Activated naive CD8-positive, alpha-beta T cell treated with anti-CD3 and anti-CD28 coated beads for 36 hours (primary cell): ENCODE results near the gene ADAM12. TPM values are rescaled to one million over a fixed set of nuclear protein-coding genes. Genes with fewer than 3 reads are reported as not detected.

ENCODE experiments used
- DNase-seq: peaks from one replicate; pipeline ENCODE4 v3.0.0; 2021
- H3K27ac Mint-ChIP-seq: one replicate; pipeline ENCODE4 v1.8.0; 2022; ENCODE audit warnings: mild to moderate bottlenecking, moderate library complexity, mixed read lengths
- H3K27me3 Mint-ChIP-seq: one replicate; pipeline ENCODE4 v1.8.0; 2022; ENCODE audit warnings: mild to moderate bottlenecking, mixed read lengths
- H3K36me3 Mint-ChIP-seq: one replicate; pipeline ENCODE4 v1.8.0; 2021; ENCODE audit warnings: mild to moderate bottlenecking, mixed read lengths
- H3K4me1 Mint-ChIP-seq: one replicate; pipeline ENCODE4 v1.8.0; 2021; ENCODE audit warnings: mixed read lengths
- H3K4me3 Mint-ChIP-seq: one replicate; pipeline ENCODE4 v1.8.0; 2022; ENCODE audit warnings: mild to moderate bottlenecking, moderate library complexity, mixed read lengths
- H3K9me3 Mint-ChIP-seq: one replicate; pipeline ENCODE4 v1.8.0; 2022; ENCODE audit warnings: mixed read lengths
- total RNA-seq, 2 experiments: library from RNA; stranded (reverse); gene quantifications; one replicate each; pipeline ENCODE4 v1.2.3, GENCODE V29; 2021

The ADAM12 gene, protein sequence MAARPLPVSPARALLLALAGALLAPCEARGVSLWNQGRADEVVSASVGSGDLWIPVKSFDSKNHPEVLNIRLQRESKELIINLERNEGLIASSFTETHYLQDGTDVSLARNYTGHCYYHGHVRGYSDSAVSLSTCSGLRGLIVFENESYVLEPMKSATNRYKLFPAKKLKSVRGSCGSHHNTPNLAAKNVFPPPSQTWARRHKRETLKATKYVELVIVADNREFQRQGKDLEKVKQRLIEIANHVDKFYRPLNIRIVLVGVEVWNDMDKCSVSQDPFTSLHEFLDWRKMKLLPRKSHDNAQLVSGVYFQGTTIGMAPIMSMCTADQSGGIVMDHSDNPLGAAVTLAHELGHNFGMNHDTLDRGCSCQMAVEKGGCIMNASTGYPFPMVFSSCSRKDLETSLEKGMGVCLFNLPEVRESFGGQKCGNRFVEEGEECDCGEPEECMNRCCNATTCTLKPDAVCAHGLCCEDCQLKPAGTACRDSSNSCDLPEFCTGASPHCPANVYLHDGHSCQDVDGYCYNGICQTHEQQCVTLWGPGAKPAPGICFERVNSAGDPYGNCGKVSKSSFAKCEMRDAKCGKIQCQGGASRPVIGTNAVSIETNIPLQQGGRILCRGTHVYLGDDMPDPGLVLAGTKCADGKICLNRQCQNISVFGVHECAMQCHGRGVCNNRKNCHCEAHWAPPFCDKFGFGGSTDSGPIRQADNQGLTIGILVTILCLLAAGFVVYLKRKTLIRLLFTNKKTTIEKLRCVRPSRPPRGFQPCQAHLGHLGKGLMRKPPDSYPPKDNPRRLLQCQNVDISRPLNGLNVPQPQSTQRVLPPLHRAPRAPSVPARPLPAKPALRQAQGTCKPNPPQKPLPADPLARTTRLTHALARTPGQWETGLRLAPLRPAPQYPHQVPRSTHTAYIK
- under 1 TPM in 1 of 2 experiments, not detected in 1; 0.08 TPM for total RNA-seq

DNA sequence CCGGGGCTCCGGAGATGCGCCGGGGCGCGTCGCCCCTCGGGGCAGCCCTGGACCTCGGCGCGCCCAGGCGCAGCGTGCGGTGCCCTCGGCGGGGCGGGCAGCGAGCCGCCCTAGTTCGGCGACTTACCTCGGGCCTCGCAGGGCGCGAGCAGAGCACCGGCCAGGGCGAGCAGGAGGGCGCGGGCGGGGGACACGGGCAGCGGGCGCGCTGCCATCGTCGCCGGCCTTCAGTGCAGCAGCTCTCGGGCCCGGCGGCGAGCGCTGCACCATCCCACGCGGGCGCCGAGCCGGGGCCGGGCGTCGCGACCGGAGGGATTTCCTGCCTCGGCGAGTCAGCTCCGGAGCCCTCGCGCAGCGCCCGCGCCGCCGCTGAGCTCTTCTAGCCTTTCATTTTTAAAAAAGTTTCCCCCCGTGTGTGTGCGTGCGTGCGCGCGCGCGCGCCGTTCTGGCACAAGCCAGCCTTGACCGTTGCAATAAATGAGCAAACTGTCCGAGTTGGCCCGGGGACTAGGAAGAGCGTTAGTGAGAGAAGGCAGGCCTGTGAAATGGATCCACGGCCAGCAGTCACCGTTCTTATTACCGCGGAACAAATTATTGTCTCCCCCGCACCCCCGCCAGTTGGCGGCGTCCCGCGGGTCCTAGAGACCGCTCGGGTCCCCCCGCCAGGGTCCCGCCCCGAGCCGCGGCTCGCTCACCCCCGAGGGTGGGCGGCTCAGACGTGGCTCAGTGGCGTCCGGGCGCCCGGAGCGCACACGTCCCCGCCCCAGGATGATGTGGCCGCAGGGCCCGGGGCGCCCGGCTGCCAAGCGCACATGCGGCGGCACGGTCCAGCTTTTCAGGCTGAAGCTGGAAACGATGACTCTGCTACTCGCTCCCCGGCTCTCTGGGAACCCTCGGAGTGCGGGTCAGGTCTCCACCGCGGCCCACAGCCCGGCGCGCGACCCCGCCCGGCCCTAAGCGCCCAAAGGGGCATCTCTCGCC lies at the start of gene ADAM12:
ADAM12 (minus strand) TSS at position 547 of the 981 bp plus-strand sequence; CDS start at position 215, 332 bp downstream.
- Mint-ChIP-seq H3K27me3 (peaks cover 54% of the 10 kb centered on the region), H3K4me3 (peak within 1 kb of the TSS; percentile 8), H3K9me3 (peaks cover 2% of the 10 kb centered on the region), H3K36me3 (peaks cover 4% of the 10 kb centered on the region), H3K4me1 (no peaks in the 10 kb centered on the region), H3K27ac (no peak within 1 kb of the TSS)
- peak; percentile 6 for DNase-seq

DNA sequence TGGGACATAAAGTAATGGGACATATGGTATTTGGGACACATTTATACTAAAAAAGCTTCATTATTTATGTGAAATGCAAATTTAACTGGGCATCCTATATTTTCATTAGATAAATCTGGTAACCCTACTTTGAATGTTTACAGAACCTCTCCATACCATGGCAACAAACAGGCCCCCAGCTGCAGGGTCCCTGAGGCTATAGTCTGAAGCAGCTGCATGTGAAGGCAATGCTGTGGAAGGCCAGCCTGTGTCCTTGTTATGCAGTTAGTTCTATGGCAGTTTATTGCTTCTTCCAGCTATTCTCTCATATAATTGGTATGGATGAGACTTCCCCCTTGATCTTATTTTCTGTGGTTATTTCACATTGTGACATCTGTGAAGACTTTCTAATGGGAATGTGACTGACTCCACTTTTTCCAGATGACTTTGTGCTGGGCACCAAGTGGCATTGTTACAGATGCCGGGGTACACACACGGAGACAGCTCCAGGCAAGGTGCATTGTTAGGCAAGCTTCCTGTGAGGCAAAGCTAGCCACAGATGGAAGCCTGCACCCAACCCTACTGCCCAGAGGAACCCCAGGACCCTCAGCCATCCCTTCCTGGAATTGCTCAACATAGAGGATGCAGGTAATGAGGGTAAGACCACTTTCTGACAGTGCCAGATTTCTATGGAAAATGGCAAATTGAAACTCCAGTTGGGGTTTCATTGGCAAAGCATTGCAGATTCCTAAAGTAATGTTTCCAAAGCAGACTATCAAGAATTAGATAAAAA lies 49.5 kb upstream of the ADAM12 start:
- Mint-ChIP-seq H3K9me3 (peaks cover 2% of the 10 kb centered on the region), H3K36me3 (no peaks in the 10 kb centered on the region), H3K4me3 (no peak overlapping the region), H3K4me1 (no peaks in the 10 kb centered on the region), H3K27me3 (peaks cover 18% of the 10 kb centered on the region), H3K27ac (no peak overlapping the region)
- no peak for DNase-seq

DNA sequence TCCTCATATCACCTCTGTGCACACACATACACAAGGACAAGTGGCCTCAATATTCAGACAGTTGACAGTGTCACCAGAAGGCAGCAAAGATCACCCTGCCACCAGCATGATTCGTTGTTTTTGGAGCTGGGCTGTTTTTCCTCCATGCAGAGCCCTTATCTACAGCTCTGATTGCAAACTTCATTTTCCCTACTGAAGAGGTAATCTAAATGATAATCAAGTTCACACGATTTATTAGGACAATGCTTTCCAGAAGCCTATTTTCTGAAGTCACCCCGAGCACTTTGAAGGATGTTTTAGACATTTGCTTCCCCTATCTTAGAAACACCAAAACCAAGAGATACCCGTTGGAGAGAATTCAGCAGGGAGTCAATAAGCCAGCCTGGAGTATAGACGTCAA lies 46.0 kb upstream of the ADAM12 start:
- no peaks in the 10 kb centered on the region for H3K4me1 Mint-ChIP-seq
- H3K36me3 Mint-ChIP-seq, result no peaks in the 10 kb centered on the region
- H3K27ac Mint-ChIP-seq, result no peak overlapping the region
- no peak for DNase-seq
- no peaks in the 10 kb centered on the region for H3K9me3 Mint-ChIP-seq
- no peak overlapping the region for H3K4me3 Mint-ChIP-seq
- peaks cover 11% of the 10 kb centered on the region for H3K27me3 Mint-ChIP-seq

DNA sequence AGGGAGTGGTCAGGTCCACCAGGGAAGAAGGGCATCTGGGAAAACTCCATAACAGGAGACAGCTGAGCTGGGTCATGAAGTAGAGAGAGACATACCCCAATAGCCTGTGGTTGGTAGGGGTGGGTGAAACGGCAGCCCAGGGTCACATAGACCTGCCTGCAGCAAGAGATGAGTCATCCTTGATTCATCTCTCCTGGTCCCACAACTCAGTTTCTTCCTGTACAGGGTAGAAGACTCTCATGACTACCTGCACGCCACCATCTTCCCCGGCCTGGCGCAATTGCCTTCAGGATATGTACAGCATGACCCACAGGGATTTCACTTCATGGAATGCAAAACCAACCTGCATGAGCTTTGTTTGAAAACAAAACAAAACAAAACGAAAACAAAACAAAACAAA lies 45.1 kb upstream of the ADAM12 start:
- Mint-ChIP-seq H3K27ac (no peak overlapping the region), H3K9me3 (no peaks in the 10 kb centered on the region), H3K36me3 (no peaks in the 10 kb centered on the region), H3K4me3 (no peak overlapping the region), H3K4me1 (no peaks in the 10 kb centered on the region), H3K27me3 (peaks cover 4% of the 10 kb centered on the region)
- no peak for DNase-seq

DNA sequence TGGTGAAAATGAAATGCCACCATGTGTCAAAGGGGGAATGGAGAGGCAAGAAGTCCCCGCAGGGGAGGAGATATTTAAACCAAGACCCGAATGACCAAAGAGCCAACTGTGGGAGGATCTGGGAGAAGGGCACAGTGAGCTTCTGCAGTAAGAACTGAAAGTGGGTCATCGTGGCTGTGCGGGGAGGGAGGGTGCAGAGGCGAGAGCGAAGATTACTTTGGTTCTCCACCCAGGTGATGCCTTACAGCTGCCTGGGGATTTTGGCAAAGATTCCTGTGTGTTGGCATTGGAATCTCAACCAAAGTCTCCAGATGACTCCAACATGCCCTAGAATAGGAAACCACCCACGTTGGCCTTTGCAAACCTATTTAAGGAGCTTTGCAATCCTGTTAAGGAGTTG lies 44.2 kb upstream of the ADAM12 start:
- H3K4me3 Mint-ChIP-seq, result no peak overlapping the region
- no peaks in the 10 kb centered on the region for H3K9me3 Mint-ChIP-seq
- no peaks in the 10 kb centered on the region for H3K36me3 Mint-ChIP-seq
- peaks cover 4% of the 10 kb centered on the region for H3K27me3 Mint-ChIP-seq
- DNase-seq, result no peak
- no peak overlapping the region for H3K27ac Mint-ChIP-seq
- H3K4me1 Mint-ChIP-seq, result no peaks in the 10 kb centered on the region

DNA sequence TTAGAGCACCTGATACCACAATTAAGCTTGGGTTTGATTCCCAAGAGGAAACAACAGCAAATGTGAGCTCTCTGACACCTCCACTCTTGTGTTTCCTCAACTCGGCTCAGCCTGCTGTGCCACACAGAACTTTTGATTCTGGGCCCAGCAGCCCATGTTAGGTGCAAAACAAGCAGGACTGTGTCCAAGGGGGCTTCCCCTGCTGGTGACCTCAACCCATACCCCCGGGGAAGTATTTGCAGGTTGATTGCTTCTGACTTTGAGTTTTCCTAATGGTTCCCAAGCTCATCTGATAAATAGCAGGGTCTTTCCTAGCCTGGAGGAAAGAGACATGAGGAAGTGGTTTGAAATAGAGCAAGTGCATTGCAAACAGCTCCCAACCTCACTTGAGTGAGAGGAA lies 43.5 kb upstream of the ADAM12 start:
- no peak overlapping the region for H3K27ac Mint-ChIP-seq
- H3K4me1 Mint-ChIP-seq, result no peaks in the 10 kb centered on the region
- no peak overlapping the region for H3K4me3 Mint-ChIP-seq
- H3K36me3 Mint-ChIP-seq, result no peaks in the 10 kb centered on the region
- DNase-seq, result no peak
- peaks cover 4% of the 10 kb centered on the region for H3K27me3 Mint-ChIP-seq
- H3K9me3 Mint-ChIP-seq, result no peaks in the 10 kb centered on the region

DNA sequence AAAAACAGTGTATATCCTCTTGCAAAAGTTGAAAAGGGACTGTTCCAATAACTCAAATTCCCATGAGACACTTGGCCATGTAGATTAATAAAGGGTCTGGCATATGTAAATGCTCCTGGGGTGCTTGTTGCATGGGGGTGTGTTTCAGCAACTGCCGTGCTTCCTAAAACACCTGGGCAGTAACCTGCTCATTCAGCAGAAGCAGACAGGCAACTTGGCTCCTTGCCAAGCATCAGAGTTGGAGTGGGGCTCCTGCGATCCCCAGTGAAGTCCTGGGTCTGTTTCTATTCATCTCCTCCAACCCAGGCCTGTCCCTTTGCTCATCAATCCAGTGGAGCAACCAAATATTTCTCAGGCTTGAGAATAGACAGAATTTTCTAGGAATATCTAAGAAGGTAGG lies 42.2 kb upstream of the ADAM12 start:
- Mint-ChIP-seq H3K4me1 (no peaks in the 10 kb centered on the region), H3K27ac (no peak overlapping the region), H3K9me3 (peaks cover 2% of the 10 kb centered on the region), H3K36me3 (no peaks in the 10 kb centered on the region), H3K4me3 (no peak overlapping the region), H3K27me3 (no peaks in the 10 kb centered on the region)
- no peak for DNase-seq

DNA sequence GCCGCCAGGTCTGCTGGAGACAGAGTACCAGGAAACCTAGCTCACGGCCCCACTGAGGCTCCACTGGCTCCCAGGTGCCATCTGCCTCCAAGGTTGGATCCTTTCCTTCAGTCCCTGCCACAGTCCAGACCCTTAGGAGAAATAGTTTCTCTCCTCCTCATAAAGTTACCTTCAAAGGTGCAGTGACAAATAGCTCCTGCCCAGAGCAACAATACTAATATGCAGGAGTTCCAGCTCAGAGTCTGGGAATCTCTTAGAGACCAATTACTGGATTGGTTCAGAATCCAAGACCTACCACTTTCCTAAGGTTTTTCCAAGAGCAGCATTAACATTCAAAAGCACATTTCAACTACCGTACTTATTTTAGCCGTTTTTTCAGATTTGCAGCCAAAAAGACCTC lies 41.0 kb upstream of the ADAM12 start:
- Mint-ChIP-seq H3K4me1 (no peaks in the 10 kb centered on the region), H3K27me3 (no peaks in the 10 kb centered on the region), H3K27ac (no peak overlapping the region), H3K9me3 (peaks cover 4% of the 10 kb centered on the region), H3K4me3 (no peak overlapping the region), H3K36me3 (no peaks in the 10 kb centered on the region)
- no peak for DNase-seq

DNA sequence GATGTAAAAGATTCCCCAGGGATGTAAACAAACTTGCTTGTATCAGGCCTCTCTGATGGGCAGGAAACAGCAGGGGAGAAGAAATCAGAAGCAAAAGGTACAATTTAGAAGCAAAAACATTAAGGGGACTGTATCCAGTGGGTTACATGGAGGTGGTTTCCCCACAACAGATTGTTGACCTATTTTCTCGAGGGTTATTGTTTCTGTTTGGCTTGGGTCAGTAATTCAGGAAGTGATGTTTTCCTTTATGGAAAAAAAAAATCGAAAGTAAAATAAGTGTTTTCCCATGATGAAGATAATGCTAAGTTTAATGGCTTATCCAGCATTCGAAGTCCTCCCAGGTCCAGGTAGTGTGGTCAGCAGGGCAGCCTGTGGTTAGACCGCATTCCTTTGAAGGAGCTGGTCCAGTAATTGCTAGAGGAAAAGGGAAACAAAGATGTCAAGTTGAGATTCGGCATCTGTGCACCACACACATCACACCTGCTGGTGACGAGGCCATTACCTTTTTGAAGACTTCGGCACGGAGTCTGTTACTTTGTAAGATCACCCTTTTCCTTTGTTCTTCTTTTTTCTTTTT lies 37.3 kb upstream of the ADAM12 start:
- Mint-ChIP-seq H3K4me1 (no peaks in the 10 kb centered on the region), H3K27me3 (no peaks in the 10 kb centered on the region), H3K27ac (no peak overlapping the region), H3K4me3 (no peak overlapping the region), H3K36me3 (no peaks in the 10 kb centered on the region), H3K9me3 (peaks cover 13% of the 10 kb centered on the region)
- no peak for DNase-seq

DNA sequence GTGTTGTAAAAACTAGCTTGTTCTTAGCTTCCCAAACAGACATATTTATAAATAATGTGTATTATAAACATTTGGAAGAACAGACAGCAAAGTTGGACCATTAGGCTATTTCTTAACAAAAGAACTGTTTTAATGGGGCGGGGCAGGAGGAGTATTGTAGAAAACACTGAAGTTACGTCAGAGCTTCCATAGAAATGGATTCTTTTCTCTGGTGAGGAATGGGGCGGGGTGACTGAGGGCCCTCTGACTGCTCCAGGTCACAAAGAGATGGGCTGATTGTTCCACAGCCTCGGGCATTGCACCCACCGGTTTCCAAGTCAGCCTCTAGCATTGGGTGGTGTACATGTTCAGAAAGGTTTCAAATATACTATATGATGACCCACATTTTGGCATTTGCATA lies 36.8 kb upstream of the ADAM12 start:
- no peaks in the 10 kb centered on the region for H3K4me1 Mint-ChIP-seq
- no peak overlapping the region for H3K27ac Mint-ChIP-seq
- peaks cover 13% of the 10 kb centered on the region for H3K9me3 Mint-ChIP-seq
- no peaks in the 10 kb centered on the region for H3K27me3 Mint-ChIP-seq
- DNase-seq, result no peak
- H3K4me3 Mint-ChIP-seq, result no peak overlapping the region
- no peaks in the 10 kb centered on the region for H3K36me3 Mint-ChIP-seq

DNA sequence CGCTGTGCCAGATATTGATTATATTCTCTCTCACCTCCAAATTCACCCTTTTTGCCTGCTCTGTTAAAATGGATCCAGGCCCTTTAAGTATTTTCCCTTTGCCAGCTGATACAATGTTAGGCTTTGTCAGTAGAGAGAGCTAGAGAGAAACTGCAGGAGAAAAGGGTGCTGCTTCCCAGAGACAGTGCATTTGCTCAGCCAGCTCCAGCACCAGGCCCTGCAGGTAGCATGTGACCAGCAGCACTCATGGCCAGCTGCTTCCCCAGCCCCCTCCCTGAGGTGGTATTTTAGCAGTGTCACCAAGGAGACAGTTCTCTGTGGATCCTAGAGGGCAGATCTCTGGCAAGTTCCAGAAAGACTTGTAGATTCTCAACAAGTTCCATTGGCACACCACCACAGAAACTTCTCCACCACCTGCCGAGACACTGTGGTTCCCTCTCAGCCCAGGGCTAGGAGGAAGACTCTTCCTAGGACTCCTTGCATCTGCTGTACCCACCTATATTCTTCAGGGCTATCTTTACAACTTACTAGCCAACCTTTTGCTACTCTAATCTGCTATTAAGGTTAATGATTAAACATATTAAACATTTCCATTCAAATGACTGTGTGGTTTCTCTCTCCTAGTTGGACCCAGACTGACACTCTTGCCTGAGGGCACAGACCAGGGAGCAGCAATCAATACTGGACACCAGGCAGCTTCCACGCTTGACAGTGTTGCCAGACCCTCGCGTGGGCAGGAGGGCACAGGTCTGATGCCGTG lies 35.6 kb upstream of the ADAM12 start:
- H3K4me1 Mint-ChIP-seq, result no peaks in the 10 kb centered on the region
- peaks cover 17% of the 10 kb centered on the region for H3K9me3 Mint-ChIP-seq
- H3K36me3 Mint-ChIP-seq, result no peaks in the 10 kb centered on the region
- peaks cover 6% of the 10 kb centered on the region for H3K27me3 Mint-ChIP-seq
- no peak overlapping the region for H3K4me3 Mint-ChIP-seq
- no peak overlapping the region for H3K27ac Mint-ChIP-seq
- DNase-seq, result no peak

DNA sequence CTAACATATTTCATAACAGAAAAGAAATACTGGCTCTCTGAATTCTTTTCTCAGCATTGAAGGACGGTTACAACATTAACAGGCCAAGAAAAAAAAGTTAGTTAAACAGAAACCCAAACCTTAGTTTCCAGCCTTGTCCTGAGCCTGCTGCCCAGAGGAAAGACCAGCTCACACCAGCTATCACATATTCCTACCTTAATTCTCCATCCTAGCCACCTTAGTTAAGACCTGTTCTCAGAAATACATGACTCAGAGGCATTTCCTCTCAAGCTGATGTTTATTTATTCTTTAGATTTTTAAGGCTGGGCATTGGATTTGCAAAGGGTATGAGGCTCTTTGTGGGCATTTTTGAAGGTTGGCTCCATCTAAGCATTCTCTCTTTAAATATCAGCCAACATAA lies 34.3 kb upstream of the ADAM12 start:
- Mint-ChIP-seq H3K4me1 (no peaks in the 10 kb centered on the region), H3K9me3 (peaks cover 19% of the 10 kb centered on the region), H3K27me3 (peaks cover 7% of the 10 kb centered on the region), H3K36me3 (no peaks in the 10 kb centered on the region), H3K4me3 (no peak overlapping the region), H3K27ac (no peak overlapping the region)
- DNase-seq, result no peak

DNA sequence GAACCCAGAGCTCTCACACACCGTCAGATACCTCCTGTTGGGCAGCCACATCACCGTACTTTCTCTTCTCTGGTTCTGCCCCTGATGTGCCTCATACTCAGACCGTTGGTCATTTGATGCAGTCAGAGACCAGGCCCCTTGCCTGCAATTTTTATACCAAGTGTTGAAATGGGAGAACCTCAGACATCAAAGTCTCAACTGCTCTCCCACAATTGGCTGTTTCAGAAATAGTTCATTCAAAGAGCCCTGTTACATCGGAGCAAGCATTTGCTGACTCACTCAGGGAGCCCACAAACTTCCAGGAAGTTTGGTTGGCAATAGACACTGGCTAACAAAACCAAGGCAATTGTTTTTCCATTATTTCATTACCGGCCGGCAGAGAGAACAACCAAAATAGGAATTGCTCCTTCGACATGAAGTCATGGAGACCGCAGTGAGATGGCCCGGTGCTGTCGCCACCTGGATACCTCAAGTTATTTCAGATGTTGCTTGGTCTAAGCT lies 33.5 kb upstream of the ADAM12 start:
- H3K4me3 Mint-ChIP-seq, result no peak overlapping the region
- H3K27me3 Mint-ChIP-seq, result peaks cover 7% of the 10 kb centered on the region
- H3K4me1 Mint-ChIP-seq, result no peaks in the 10 kb centered on the region
- no peak overlapping the region for H3K27ac Mint-ChIP-seq
- peaks cover 19% of the 10 kb centered on the region for H3K9me3 Mint-ChIP-seq
- no peak for DNase-seq
- H3K36me3 Mint-ChIP-seq, result no peaks in the 10 kb centered on the region
